Activated T-helper 1 cell treated with Interleukin-2 at 50 U/mL for 16 hours (primary cell): Measurements from ENCODE around the gene BLNK.

ENCODE experiments used
- DNase-seq: peaks from one replicate; pipeline ENCODE4 v3.0.0-alpha.2; 2020; ENCODE audit warnings: low read depth

Gene BLNK

GRCh38 chr10:96288151-96288621 is 16.8 kb upstream of the BLNK start:
- no peak for DNase-seq

- no peak for DNase-seq
Measured at GRCh38 chr10:96287392-96288105, 16.2 kb upstream of the BLNK start.

GRCh38 chr10:96285331-96285752 is 14.0 kb upstream of the BLNK start:
- DNase-seq, result no peak

GRCh38 chr10:96283756-96284155 is 12.4 kb upstream of the BLNK start:
- no peak for DNase-seq

- no peak for DNase-seq
Measured at GRCh38 chr10:96283351-96283750, 12.0 kb upstream of the BLNK start.

GRCh38 chr10:96281444-96282029 is 10.2 kb upstream of the BLNK start:
- DNase-seq, result no peak

- DNase-seq, result no peak
Measured at GRCh38 chr10:96280859-96281258, 9.5 kb upstream of the BLNK start.

GRCh38 chr10:96279191-96279641 is 7.8 kb upstream of the BLNK start:
- no peak for DNase-seq

- no peak for DNase-seq
Measured at GRCh38 chr10:96276831-96277230, 5.5 kb upstream of the BLNK start.

- DNase-seq, result no peak
Measured at GRCh38 chr10:96276426-96276825, 5.1 kb upstream of the BLNK start.

GRCh38 chr10:96275685-96276418 is 4.5 kb upstream of the BLNK start:
- no peak for DNase-seq

GRCh38 chr10:96272316-96273280 is 1.2 kb upstream of the BLNK start:
- no peak for DNase-seq

GRCh38 chr10:96270571-96270970 is 798 bp downstream of the BLNK start:
- no peak for DNase-seq

GRCh38 chr10:96269438-96270300 is 1.7 kb downstream of the BLNK start:
- DNase-seq, result no peak

GRCh38 chr10:96268341-96268909 is 2.9 kb downstream of the BLNK start:
- no peak for DNase-seq

- no peak for DNase-seq
Measured at GRCh38 chr10:96267234-96267705, 4.1 kb downstream of the BLNK start.

GRCh38 chr10:96266118-96266770 is 5.1 kb downstream of the BLNK start:
- DNase-seq, result no peak

- DNase-seq, result no peak
Measured at GRCh38 chr10:96264938-96265337, 6.4 kb downstream of the BLNK start.

GRCh38 chr10:96263669-96264068 is 7.7 kb downstream of the BLNK start:
- no peak for DNase-seq

- DNase-seq, result no peak
Measured at GRCh38 chr10:96263176-96263575, 8.2 kb downstream of the BLNK start.
